NCI-H2196 treated with DMSO at 0.1 percent for 48 hours (cell line): ENCODE data around the gene CGRRF1.

ENCODE experiments used
- DNase-seq: peaks from one replicate; lab custom pipeline; 2025; ENCODE audit not compliant: unreplicated experiment; lab: John Stamatoyannopoulos, UW

Gene CGRRF1

GRCh38 chr14:54489731-54490444 is 19.8 kb upstream of the CGRRF1 start:
- DNase-seq: no peak

GRCh38 chr14:54490445-54491175 is 19.1 kb upstream of the CGRRF1 start:
- DNase-seq: no peak

- no peak for DNase-seq
Observed at GRCh38 chr14:54493293-54493692, 16.4 kb upstream of the CGRRF1 start.

GRCh38 chr14:54497224-54497623 is 12.5 kb upstream of the CGRRF1 start:
- no peak for DNase-seq

GRCh38 chr14:54498095-54498531 is 11.6 kb upstream of the CGRRF1 start:
- DNase-seq: no peak

GRCh38 chr14:54498579-54498978 is 11.1 kb upstream of the CGRRF1 start:
- no peak for DNase-seq

- DNase-seq: no peak
Observed at GRCh38 chr14:54500744-54501143, 9.0 kb upstream of the CGRRF1 start.

GRCh38 chr14:54501480-54501879 is 8.2 kb upstream of the CGRRF1 start:
- DNase-seq: no peak

- DNase-seq: no peak
Observed at GRCh38 chr14:54502602-54503001, 7.1 kb upstream of the CGRRF1 start.

GRCh38 chr14:54503486-54503885 is 6.2 kb upstream of the CGRRF1 start:
- DNase-seq: no peak

- no peak for DNase-seq
Observed at GRCh38 chr14:54512393-54512792, 2.7 kb downstream of the CGRRF1 start.

- DNase-seq: no peak
Observed at GRCh38 chr14:54515670-54516069, 6.0 kb downstream of the CGRRF1 start.

- DNase-seq: no peak
Observed at GRCh38 chr14:54516709-54517108, 7.0 kb downstream of the CGRRF1 start.

- no peak for DNase-seq
Observed at GRCh38 chr14:54524410-54524809, 14.7 kb downstream of the CGRRF1 start.

- no peak for DNase-seq
Observed at GRCh38 chr14:54528973-54529372, 19.3 kb downstream of the CGRRF1 start.

- no peak for DNase-seq
Observed at GRCh38 chr14:54529811-54530210, 20.1 kb downstream of the CGRRF1 start.

GRCh38 chr14:54532111-54533012 is 22.7 kb downstream of the CGRRF1 start:
- DNase-seq: no peak

- no peak for DNase-seq
Observed at GRCh38 chr14:54533100-54533499, 23.4 kb downstream of the CGRRF1 start.

GRCh38 chr14:54535126-54535525 is 25.4 kb downstream of the CGRRF1 start:
- no peak for DNase-seq

- no peak for DNase-seq
Observed at GRCh38 chr14:54535646-54536045, 25.9 kb downstream of the CGRRF1 start.

- DNase-seq: no peak
Observed at GRCh38 chr14:54537651-54538050, 27.9 kb downstream of the CGRRF1 start.

GRCh38 chr14:54538055-54538454 is 28.3 kb downstream of the CGRRF1 start:
- DNase-seq: no peak
